Natural killer cell (primary cell): ENCODE measurements around the gene TCN1. TPM values are rescaled to one million over a fixed set of nuclear protein-coding genes. Genes with fewer than 3 reads are reported as not detected.
"Not testable (repeated sequence)": the region's sequence is repeated elsewhere in the genome, so short reads cannot be mapped to it uniquely, and the experiment has no call there.

ENCODE experiments used
- ATAC-seq, 3 donors: fragments of 150-1000 bp in 2 of 3; fragments of 200-7000 bp in 1 of 3; cut with Tn5 transposase; 1 replicate in 1 of 3; 2 replicates in 2 of 3; pipeline ENCODE4 v1.10.0; 2021; ENCODE audit warnings: mild to moderate bottlenecking in 2 of 3, moderate library complexity in 2 of 3
- DNase-seq, 2 donors: peaks; one replicate each; pipeline versions ENCODE4 v3.0.0 to v3.0.0-alpha.2; 2013 to 2021; ENCODE audit warnings: mixed read lengths in 1 of 2
- H3K27ac ChIP-seq: one replicate; pipeline ENCODE4 v1.5.1; 2013; ENCODE audit warnings: mild to moderate bottlenecking, low read length
- H3K27me3 ChIP-seq: one replicate; pipeline ENCODE4 v1.6.1; 2013; ENCODE audit warnings: low read length; ENCODE audit not compliant: control insufficient read depth, insufficient read depth
- H3K36me3 ChIP-seq: one replicate; pipeline ENCODE4 v1.6.1; 2013; ENCODE audit warnings: low read length; ENCODE audit not compliant: control insufficient read depth, insufficient read depth
- H3K4me1 ChIP-seq: one replicate; pipeline ENCODE4 v1.6.1; 2013; ENCODE audit warnings: low read length; ENCODE audit not compliant: control insufficient read depth, insufficient read depth
- H3K4me3 ChIP-seq: one replicate; pipeline ENCODE4 v1.5.1; 2013; ENCODE audit warnings: low read length
- H3K9me3 ChIP-seq: one replicate; pipeline ENCODE4 v1.6.1; 2013; ENCODE audit warnings: low read length; ENCODE audit not compliant: control insufficient read depth, insufficient read depth
- H3K27ac Mint-ChIP-seq, 2 donors: one replicate each; pipeline ENCODE4 v1.8.0; 2022; ENCODE audit warnings: mild to moderate bottlenecking in 2 of 2, mixed read lengths in 2 of 2, moderate library complexity in 1 of 2
- H3K27me3 Mint-ChIP-seq, 2 donors: one replicate each; pipeline ENCODE4 v1.8.0; 2022; ENCODE audit warnings: low read depth in 2 of 2, mixed read lengths in 2 of 2
- H3K36me3 Mint-ChIP-seq: one replicate; pipeline ENCODE4 v1.8.0; 2022; ENCODE audit warnings: mixed read lengths
- H3K4me1 Mint-ChIP-seq, 2 donors: one replicate each; pipeline ENCODE4 v1.8.0; 2022; ENCODE audit warnings: mixed read lengths in 2 of 2
- H3K4me3 Mint-ChIP-seq: one replicate; pipeline ENCODE4 v1.8.0; 2022; ENCODE audit warnings: mild to moderate bottlenecking, moderate library complexity, mixed read lengths
- H3K9me3 Mint-ChIP-seq, 2 donors: one replicate each; pipeline ENCODE4 v1.8.0; 2022; ENCODE audit warnings: mixed read lengths in 2 of 2
- CTCF ChIP-seq: fragments of 200-600 bp; IDR thresholded peaks from one replicate; pipeline ENCODE4 v1.8.0; 2022; ENCODE audit warnings: antibody characterized with exemption
- WGBS: methylation state at CpG from one replicate; pipeline ENCODE4 v1.1.7; 2013; ENCODE audit warnings: missing lambda C conversion rate; ENCODE audit not compliant: insufficient coverage; 5-methylcytosine and 5-hydroxymethylcytosine counted together
- intact Hi-C: fragments of 100-400 bp; cut with micrococcal nuclease; formaldehyde crosslinking; loops from one replicate; pipeline ENCODE4 v1.14.2; 2022
- total RNA-seq, 4 donors: library from RNA; stranded (reverse); fragments of 120-200 nt in 1 of 4; gene quantifications; one replicate each; pipeline versions ENCODE4 v1.2.3 to v1.2.4, GENCODE V29; 2013 to 2022

TCN1 gene
- total RNA-seq, 3 donors from 2014 or later (not counting 1 experiment from before 2014, with no cell fraction given): 0.50 to 30.8 TPM; not detected in 1

GRCh38 chr11:59822989-59823566, 43.2 kb downstream of the TCN1 start:
- peak; percentile 76 for TF ChIP-seq CTCF
- ATAC-seq (peak; percentile 83 to 92 (median 92)), DNase-seq (peak in 1 of 2 donors; percentile 64)
- peaks cover 6% of the 10 kb centered on the region for H3K4me1 ChIP-seq
- H3K36me3 ChIP-seq: no peaks in the 10 kb centered on the region
- H3K9me3 ChIP-seq: no peaks in the 10 kb centered on the region
- no peak overlapping the region for H3K4me3 ChIP-seq
- no peak overlapping the region for H3K27ac ChIP-seq
- intact Hi-C loops: loop anchor here (1.0 to 5.0 kb wide), 3 partner anchors 96 to 370 kb away; no protein-coding TSS in a partner anchor
- H3K27me3 ChIP-seq: no peaks in the 10 kb centered on the region
- H3K9me3 Mint-ChIP-seq: no peaks in the 10 kb centered on the region
- H3K4me3 Mint-ChIP-seq: no peak overlapping the region
- WGBS: 11% methylated on average over 8 of the region's 9 CpGs
- H3K4me1 Mint-ChIP-seq: peaks cover 5 to 6% of the 10 kb centered on the region in 2 donors
- H3K36me3 Mint-ChIP-seq: no peaks in the 10 kb centered on the region
- H3K27ac Mint-ChIP-seq: no peak overlapping the region
- H3K27me3 Mint-ChIP-seq: peaks cover 7 to 10% of the 10 kb centered on the region in 2 donors

- WGBS: 10% methylated on average over 4 of the region's 4 CpGs
- no peak overlapping the region for H3K27ac Mint-ChIP-seq
- intact Hi-C loops: no loop called here
Observed at GRCh38 chr11:59818572-59818971, 47.7 kb downstream of the TCN1 start.

GRCh38 chr11:59816434-59816833, 49.9 kb downstream of the TCN1 start:
- 100% methylated on average over 1 of the region's 1 CpG for WGBS
- ATAC-seq, H3K27ac Mint-ChIP-seq, H3K4me1 Mint-ChIP-seq, H3K27ac ChIP-seq, H3K9me3 Mint-ChIP-seq, H3K36me3 Mint-ChIP-seq, H3K4me3 ChIP-seq, DNase-seq, H3K27me3 ChIP-seq, H3K27me3 Mint-ChIP-seq, H3K4me1 ChIP-seq, intact Hi-C loops, H3K9me3 ChIP-seq, H3K36me3 ChIP-seq, H3K4me3 Mint-ChIP-seq: not testable (repeated sequence)

More at GRCh38 chr11:59818572-59818971, 47.7 kb downstream of the TCN1 start:
- H3K9me3 Mint-ChIP-seq: no peaks in the 10 kb centered on the region
- peaks cover 6 to 10% of the 10 kb centered on the region in 2 donors for H3K4me1 Mint-ChIP-seq
- no peak for TF ChIP-seq CTCF
- Histone ChIP-seq H3K9me3 (no peaks in the 10 kb centered on the region), H3K4me1 (peaks cover 6% of the 10 kb centered on the region), H3K4me3 (no peak overlapping the region), H3K27me3 (no peaks in the 10 kb centered on the region), H3K36me3 (no peaks in the 10 kb centered on the region), H3K27ac (no peak overlapping the region)
- H3K27me3 Mint-ChIP-seq: peaks cover 0 to 8% of the 10 kb centered on the region in 2 donors
- ATAC-seq: no peak
- no peak overlapping the region for H3K4me3 Mint-ChIP-seq
- H3K36me3 Mint-ChIP-seq: no peaks in the 10 kb centered on the region
- no peak for DNase-seq

GRCh38 chr11:59815754-59816153, 50.5 kb downstream of the TCN1 start:
- intact Hi-C loops: no loop called here
- Histone ChIP-seq H3K9me3 (no peaks in the 10 kb centered on the region), H3K27me3 (no peaks in the 10 kb centered on the region), H3K36me3 (no peaks in the 10 kb centered on the region), H3K4me1 (peaks cover 9% of the 10 kb centered on the region), H3K4me3 (no peak overlapping the region), H3K27ac (no peak overlapping the region)
- DNase-seq (no peak), ATAC-seq (no peak)
- no peak overlapping the region for H3K27ac Mint-ChIP-seq
- no peak overlapping the region for H3K4me3 Mint-ChIP-seq
- no peaks in the 10 kb centered on the region for H3K9me3 Mint-ChIP-seq
- no peaks in the 10 kb centered on the region for H3K36me3 Mint-ChIP-seq
- peaks cover 7 to 11% of the 10 kb centered on the region in 2 donors for H3K4me1 Mint-ChIP-seq
- no CpG with 5 or more reads among the region's 1 CpG for WGBS
- TF ChIP-seq CTCF: no peak
- peaks cover 0 to 7% of the 10 kb centered on the region in 2 donors for H3K27me3 Mint-ChIP-seq
